Astrocyte of the hippocampus (primary cell): Measurements from ENCODE around the gene CATSPERE.
A peak's percentile ranks its signal among the peaks of the same experiment; 100 is the strongest.
"Not testable (repeated sequence)": the region's sequence is repeated elsewhere in the genome, so short reads cannot be mapped to it uniquely, and the experiment has no call there.

ENCODE experiments used
- DNase-seq: peaks from one replicate; pipeline ENCODE4 v3.0.0; 2011; ENCODE audit warnings: low read depth, low spot score

The CATSPERE gene

GRCh38 chr1:244545511-244545910 is 84.4 kb downstream of the CATSPERE start:
- DNase-seq: peak; percentile 18

GRCh38 chr1:244548558-244549115 is 87.6 kb downstream of the CATSPERE start:
- no peak for DNase-seq

GRCh38 chr1:244552336-244552735 is 91.3 kb downstream of the CATSPERE start:
- DNase-seq: peak; percentile 18

GRCh38 chr1:244556263-244556662 is 95.2 kb downstream of the CATSPERE start:
- DNase-seq: no peak

- DNase-seq: no peak
Measured at GRCh38 chr1:244557565-244557964, 96.5 kb downstream of the CATSPERE start.

GRCh38 chr1:244559561-244559960 is 98.5 kb downstream of the CATSPERE start:
- DNase-seq: no peak

GRCh38 chr1:244562877-244563276 is 101.8 kb downstream of the CATSPERE start:
- DNase-seq: not testable (repeated sequence)

GRCh38 chr1:244573768-244574167 is 112.7 kb downstream of the CATSPERE start:
- no peak for DNase-seq

- DNase-seq: no peak
Measured at GRCh38 chr1:244576259-244576892, 115.3 kb downstream of the CATSPERE start.

GRCh38 chr1:244578205-244578604 is 117.1 kb downstream of the CATSPERE start:
- not testable (repeated sequence) for DNase-seq

- DNase-seq: no peak
Measured at GRCh38 chr1:244583358-244583982, 122.4 kb downstream of the CATSPERE start.

GRCh38 chr1:244585867-244586266 is 124.8 kb downstream of the CATSPERE start:
- DNase-seq: no peak

GRCh38 chr1:244590670-244591069 is 129.6 kb downstream of the CATSPERE start:
- DNase-seq: no peak

GRCh38 chr1:244598611-244599010 is 137.5 kb downstream of the CATSPERE start:
- DNase-seq: no peak

- peak; percentile 87 for DNase-seq
Measured at GRCh38 chr1:244599937-244600350, 138.9 kb downstream of the CATSPERE start.

- no peak for DNase-seq
Measured at GRCh38 chr1:244601336-244601735, 140.3 kb downstream of the CATSPERE start.

GRCh38 chr1:244603498-244603897 is 142.4 kb downstream of the CATSPERE start:
- DNase-seq: peak; percentile 53

GRCh38 chr1:244605835-244606370 is 144.8 kb downstream of the CATSPERE start:
- DNase-seq: no peak

- peak; percentile 55 for DNase-seq
Measured at GRCh38 chr1:244614113-244614836, 153.2 kb downstream of the CATSPERE start.

- peak; percentile 52 for DNase-seq
Measured at GRCh38 chr1:244614879-244615278, 153.8 kb downstream of the CATSPERE start.

GRCh38 chr1:244615301-244615700 is 154.2 kb downstream of the CATSPERE start:
- DNase-seq: no peak

GRCh38 chr1:244626709-244627108 is 165.6 kb downstream of the CATSPERE start:
- no peak for DNase-seq
